SU-DHL-6 (cell line): ENCODE data around the gene RAD51B.

Source experiments
- H2AFZ ChIP-seq: fragments of 200-600 bp; sonication (generic); 2 replicates; pipeline ENCODE4 v1.6.1; 2014; ENCODE audit warnings: low read depth, mild to moderate bottlenecking, moderate library complexity, mixed read lengths, antibody characterized with exemption, low read length; ENCODE audit not compliant: severe bottlenecking
- H3F3A ChIP-seq: fragments of 200-600 bp; shearing (Covaris generic); 2 replicates; pipeline ENCODE4 v1.6.0; 2016; ENCODE audit warnings: antibody characterized with exemption, mild to moderate bottlenecking; ENCODE audit not compliant: insufficient read depth
- H3K27ac ChIP-seq: fragments of 200-600 bp; sonication (generic); 2 replicates; pipeline ENCODE4 v1.5.1; 2016; ENCODE audit warnings: low read depth, mild to moderate bottlenecking, low read length, moderate library complexity, mixed read lengths
- H3K27me3 ChIP-seq: fragments of 200-600 bp; sonication (generic), shearing (Covaris generic); 2 replicates; pipeline ENCODE4 v1.6.0; 2014; ENCODE audit warnings: mild to moderate bottlenecking, low read length
- H3K36me3 ChIP-seq: fragments of 200-600 bp; sonication (generic); 2 replicates; pipeline ENCODE4 v1.6.1; 2014; ENCODE audit warnings: mild to moderate bottlenecking, low read length, mixed read lengths
- H3K4me2 ChIP-seq: fragments of 300-600, 200-600 bp; shearing (Covaris generic), sonication (generic); 2 replicates; pipeline ENCODE4 v1.6.0; 2014; ENCODE audit warnings: low read length, low read depth, mild to moderate bottlenecking; ENCODE audit not compliant: poor library complexity, severe bottlenecking
- H3K4me3 ChIP-seq: fragments of 200-600 bp; sonication (generic); 2 replicates; pipeline ENCODE4 v1.5.1; 2014; ENCODE audit warnings: antibody characterized with exemption, low read length, mild to moderate bottlenecking, mixed read lengths; ENCODE audit not compliant: insufficient read depth, poor library complexity, severe bottlenecking
- H3K79me2 ChIP-seq: fragments of 200-600 bp; sonication (generic); 2 replicates; pipeline ENCODE4 v1.6.1; 2014; ENCODE audit warnings: mild to moderate bottlenecking, low read length, moderate library complexity; ENCODE audit not compliant: insufficient read depth
- H3K9ac ChIP-seq: fragments of 200-600 bp; sonication (generic); 2 replicates; pipeline ENCODE4 v1.7.0; 2014; ENCODE audit warnings: mild to moderate bottlenecking, low read length
- H3K9me2 ChIP-seq: fragments of 200-600 bp; sonication (generic); replicated peaks from 2 replicates; pipeline ENCODE4 v1.6.1; 2014; ENCODE audit warnings: low read length; ENCODE audit not compliant: insufficient read depth
- H3K9me3 ChIP-seq: fragments of 200-600 bp; sonication (generic); 2 replicates; pipeline ENCODE4 v1.6.1; 2014; ENCODE audit warnings: low read length, mixed read lengths; ENCODE audit not compliant: insufficient read depth
- H4K20me1 ChIP-seq: fragments of 200-600 bp; sonication (generic); 2 replicates; pipeline ENCODE4 v1.6.1; 2014; ENCODE audit warnings: low read depth, mild to moderate bottlenecking, antibody characterized with exemption, low read length, moderate library complexity, mixed read lengths
- CTCF ChIP-seq: fragments of 200-600 bp; sonication (generic); IDR thresholded peaks from one replicate; pipeline ENCODE4 v1.5.1; 2017; ENCODE audit warnings: antibody characterized with exemption, mild to moderate bottlenecking, low read length, moderate library complexity; ENCODE audit not compliant: insufficient read depth, poor library complexity, severe bottlenecking
- EZH2phosphoT487 ChIP-seq: fragments of 200-600 bp; sonication (generic), shearing (Covaris generic); conservative IDR thresholded peaks from 2 replicates; pipeline ENCODE4 v1.6.1; 2018; ENCODE audit warnings: mild to moderate bottlenecking, antibody characterized with exemption, low read length, moderate library complexity, mixed read lengths

The RAD51B gene

GRCh38 chr14:68389943-68390342 lies 570.4 kb downstream of the RAD51B start:
- H3K9me3 ChIP-seq, result no peaks in the 10 kb centered on the region
- no peaks in the 10 kb centered on the region for H3K36me3 ChIP-seq
- H3F3A ChIP-seq, result no peaks in the 10 kb centered on the region
- no peak overlapping the region for H3K4me2 ChIP-seq
- no peak overlapping the region for H3K27ac ChIP-seq
- no peak overlapping the region for H2AFZ ChIP-seq
- H3K79me2 ChIP-seq, result no peaks in the 10 kb centered on the region
- no peaks in the 10 kb centered on the region for H4K20me1 ChIP-seq
- H3K9me2 ChIP-seq, result no peaks in the 10 kb centered on the region
- no peak overlapping the region for H3K9ac ChIP-seq
- no peak overlapping the region for H3K4me3 ChIP-seq
- TF ChIP-seq EZH2phosphoT487 (no peak), CTCF (no peak)
- H3K27me3 ChIP-seq, result no peaks in the 10 kb centered on the region

GRCh38 chr14:68390741-68391140 lies 571.2 kb downstream of the RAD51B start:
- H3K4me3 ChIP-seq, result no peak overlapping the region
- H3K9me2 ChIP-seq, result no peaks in the 10 kb centered on the region
- no peak overlapping the region for H3K27ac ChIP-seq
- H2AFZ ChIP-seq, result no peak overlapping the region
- no peaks in the 10 kb centered on the region for H3K27me3 ChIP-seq
- no peaks in the 10 kb centered on the region for H3K9me3 ChIP-seq
- no peaks in the 10 kb centered on the region for H3K36me3 ChIP-seq
- no peak overlapping the region for H3K9ac ChIP-seq
- H4K20me1 ChIP-seq, result no peaks in the 10 kb centered on the region
- H3K79me2 ChIP-seq, result no peaks in the 10 kb centered on the region
- H3F3A ChIP-seq, result no peaks in the 10 kb centered on the region
- no peak overlapping the region for H3K4me2 ChIP-seq
- no peak for TF ChIP-seq EZH2phosphoT487
- no peak for TF ChIP-seq CTCF

- TF ChIP-seq CTCF (no peak), EZH2phosphoT487 (no peak)
- no peaks in the 10 kb centered on the region for H3K36me3 ChIP-seq
These were observed 571.9 kb downstream of the RAD51B start for GRCh38 chr14:68391311-68392014.

More at GRCh38 chr14:68391311-68392014, 571.9 kb downstream of the RAD51B start:
- Histone ChIP-seq H2AFZ (no peak overlapping the region), H3K27me3 (no peaks in the 10 kb centered on the region), H4K20me1 (no peaks in the 10 kb centered on the region), H3K9ac (no peak overlapping the region), H3K4me2 (no peak overlapping the region), H3F3A (no peaks in the 10 kb centered on the region), H3K79me2 (no peaks in the 10 kb centered on the region), H3K9me3 (no peaks in the 10 kb centered on the region), H3K27ac (no peak overlapping the region), H3K9me2 (no peaks in the 10 kb centered on the region), H3K4me3 (no peak overlapping the region)
